SKM-1 treated with dmso at 0.1 percent for 144 hours (cell line): ENCODE measurements around the gene METTL26.
A peak's percentile ranks its signal among the peaks of the same experiment; 100 is the strongest.

Experiments used
- DNase-seq: peaks from one replicate; lab custom pipeline; 2025; ENCODE audit not compliant: unreplicated experiment; lab: John Stamatoyannopoulos, UW

Gene METTL26

DNA sequence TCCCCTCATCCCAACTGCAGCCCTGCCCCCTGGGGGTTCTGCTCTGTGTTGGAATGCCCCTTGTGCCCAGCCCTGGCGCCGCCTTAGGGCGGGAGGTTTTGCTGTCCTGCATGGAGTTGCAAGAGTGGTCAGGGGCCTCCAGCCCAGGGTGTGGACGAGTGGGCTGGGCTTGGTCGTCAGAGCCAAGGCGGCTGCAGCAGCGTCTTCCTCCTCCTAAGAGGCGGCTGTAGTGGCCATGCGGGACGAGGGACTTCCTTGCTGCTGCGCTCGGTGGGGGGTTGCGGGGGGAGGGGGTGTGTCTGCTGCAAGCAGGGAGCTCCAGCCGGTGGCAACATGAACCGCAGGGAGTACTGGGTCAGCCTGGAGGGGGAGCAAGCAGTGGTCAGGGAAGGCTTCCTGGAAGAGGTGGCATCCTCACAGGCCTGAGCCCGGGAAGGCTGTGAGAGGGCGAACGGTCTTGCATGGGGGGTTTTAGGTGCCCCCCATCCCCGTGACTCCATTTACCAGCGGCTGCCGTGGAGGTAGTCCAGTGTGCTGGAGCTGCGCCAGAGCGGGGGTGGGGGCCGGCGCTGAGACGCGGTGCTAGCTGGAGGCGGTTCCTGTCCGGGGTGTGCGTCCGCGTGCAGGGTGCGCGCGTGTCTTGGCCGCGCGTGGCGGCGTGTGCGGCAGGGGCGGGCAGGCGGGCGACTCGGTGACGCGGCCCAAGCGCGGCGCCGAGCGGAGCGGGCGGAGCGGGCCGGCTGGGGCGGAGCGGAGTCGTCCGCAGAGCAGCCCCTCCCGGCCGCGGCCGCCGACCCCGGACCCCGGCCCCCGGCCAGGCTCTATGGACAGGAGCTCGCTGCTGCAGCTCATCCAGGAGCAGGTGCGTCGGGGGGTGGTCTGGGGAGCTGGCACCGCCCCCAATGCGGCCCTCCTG, 39.1 kb upstream of the METTL26 start, which contains the start of gene RHBDL1:
RHBDL1 (plus strand) TSS at position 704 of the 916 bp plus-strand sequence; CDS start at position 824, 120 bp downstream.
- no peak for DNase-seq

DNA sequence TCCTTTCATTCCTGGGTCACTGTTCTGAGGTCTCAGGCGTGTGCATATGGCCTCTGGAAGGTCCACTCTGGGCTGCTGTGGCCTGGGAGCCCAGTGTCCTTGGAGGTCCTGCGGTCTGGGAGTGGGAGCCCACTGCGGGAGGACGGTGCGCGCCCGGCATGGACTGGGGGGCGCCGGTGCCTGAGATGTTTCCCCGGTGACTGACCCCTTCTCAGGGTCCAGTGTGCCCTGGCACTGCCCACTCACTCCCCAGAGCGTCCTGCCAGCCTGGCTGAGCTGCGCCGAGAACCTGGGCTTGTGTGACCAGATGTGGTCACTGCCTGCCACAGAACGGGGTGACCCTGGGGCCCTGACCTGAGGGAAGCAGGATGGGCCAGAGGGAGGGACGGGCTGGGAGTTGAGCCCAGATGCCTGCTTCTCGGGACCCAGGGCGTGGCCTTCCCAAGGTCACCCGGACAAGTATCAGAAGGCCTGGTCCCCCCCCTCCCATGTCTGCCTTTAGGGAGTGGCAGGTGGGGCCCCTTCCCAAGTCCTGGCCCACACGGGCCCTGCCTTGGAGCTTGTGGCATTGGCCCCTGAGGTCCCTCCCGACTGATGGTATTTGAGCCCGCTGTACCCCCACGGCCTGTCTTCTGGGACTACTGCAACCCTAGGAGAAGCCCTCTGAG, 38.2 kb upstream of the METTL26 start:
- DNase-seq = no peak

DNA sequence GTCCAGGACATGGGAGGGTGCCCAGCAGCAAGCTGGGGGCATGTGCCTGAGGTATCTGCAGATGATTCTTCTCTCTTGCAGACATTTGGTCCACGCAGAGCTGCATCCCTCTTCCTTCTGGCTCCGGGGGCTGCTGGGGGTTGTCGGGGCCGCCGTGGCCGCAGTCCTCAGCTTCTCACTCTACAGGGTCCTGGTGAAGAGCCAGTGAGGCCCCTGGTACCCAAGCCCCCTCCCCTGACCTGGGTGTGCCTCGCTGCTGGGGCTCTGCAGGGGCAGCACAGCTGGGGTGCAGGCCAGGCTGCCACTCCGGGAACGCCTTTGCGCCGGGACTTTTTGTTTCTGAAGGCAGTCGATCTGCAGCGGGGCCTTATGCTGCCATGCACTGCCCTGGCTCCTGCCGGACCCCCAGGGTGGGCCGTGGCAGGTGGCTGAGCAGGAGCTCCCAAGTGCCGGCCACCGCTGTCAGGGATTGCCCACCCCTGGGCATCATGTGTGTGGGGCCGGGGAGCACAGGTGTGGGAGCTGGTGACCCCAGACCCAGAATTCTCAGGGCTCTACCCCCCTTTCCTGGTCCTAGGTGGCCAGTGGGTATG, 37.4 kb upstream of the METTL26 start:
- DNase-seq = no peak

DNA sequence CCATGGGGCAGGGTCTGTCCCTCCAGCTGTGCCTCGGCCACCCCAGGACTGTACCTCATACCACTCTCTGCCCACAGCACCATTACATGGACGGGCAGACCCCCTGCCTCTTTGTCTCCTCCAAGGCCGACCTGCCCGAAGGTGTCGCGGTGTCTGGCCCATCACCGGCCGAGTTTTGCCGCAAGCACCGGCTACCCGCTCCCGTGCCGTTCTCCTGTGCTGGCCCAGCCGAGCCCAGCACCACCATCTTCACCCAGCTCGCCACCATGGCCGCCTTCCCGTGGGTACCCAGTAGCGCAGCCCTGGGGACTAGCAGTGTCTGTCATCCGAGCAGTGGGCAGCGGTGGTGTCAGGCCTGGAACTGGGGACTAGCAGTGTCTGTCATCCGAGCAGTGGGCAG, 36.7 kb upstream of the METTL26 start:
- no peak for DNase-seq

DNA sequence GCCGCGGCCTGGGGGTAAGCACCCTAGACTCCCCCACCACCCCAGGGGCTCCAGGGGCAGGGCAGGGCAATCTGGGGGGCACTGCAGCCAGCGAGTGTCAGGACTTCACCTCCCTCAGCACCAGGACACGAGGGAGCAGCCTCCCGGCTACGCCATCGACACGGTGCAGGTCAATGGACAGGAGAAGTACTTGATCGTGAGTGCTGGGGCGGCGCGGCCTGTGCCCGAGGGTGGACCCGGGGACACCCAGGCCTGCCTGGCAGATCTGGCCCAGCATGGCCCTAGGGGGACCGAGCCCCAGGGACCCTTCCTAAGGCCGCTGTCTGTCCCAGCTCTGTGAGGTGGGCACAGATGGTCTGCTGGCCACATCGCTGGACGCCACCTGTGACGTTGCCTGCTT, 36.3 kb upstream of the METTL26 start:
- no peak for DNase-seq

DNA sequence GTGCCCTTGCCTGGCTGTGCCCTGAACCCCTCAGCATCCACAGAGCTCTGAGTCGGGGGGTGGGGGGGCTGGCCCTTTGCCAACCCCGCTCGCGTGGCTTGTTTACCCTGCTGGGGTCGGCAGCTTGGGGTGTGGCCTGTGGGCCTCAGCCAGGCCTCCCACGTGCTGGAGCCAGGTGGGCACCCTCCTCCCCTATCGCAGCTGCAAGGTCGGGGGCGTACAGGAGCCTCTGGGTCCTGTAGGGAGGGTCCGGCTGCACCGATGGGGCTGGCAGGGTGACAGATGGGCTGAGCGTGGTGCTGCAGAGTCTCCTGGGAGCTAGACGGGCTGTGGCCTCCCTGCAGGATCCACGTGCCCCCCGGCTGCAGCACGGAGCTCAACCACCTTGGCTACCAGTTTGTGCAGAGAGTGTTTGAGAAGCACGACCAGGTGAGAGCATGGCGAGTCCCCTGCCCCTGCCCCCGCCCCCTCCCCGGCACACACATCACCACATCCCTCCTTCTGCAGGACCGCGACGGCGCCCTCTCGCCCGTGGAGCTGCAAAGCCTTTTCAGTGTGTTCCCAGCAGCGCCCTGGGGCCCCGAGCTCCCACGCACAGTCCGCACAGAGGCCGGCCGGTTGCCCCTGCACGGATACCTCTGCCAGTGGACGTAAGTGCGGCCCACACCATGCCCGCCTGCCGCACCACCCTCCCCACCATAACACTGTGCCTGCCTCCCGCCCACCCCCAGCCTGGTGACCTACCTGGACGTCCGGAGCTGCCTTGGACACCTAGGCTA, 35.4 kb upstream of the METTL26 start:
- no peak for DNase-seq

DNA sequence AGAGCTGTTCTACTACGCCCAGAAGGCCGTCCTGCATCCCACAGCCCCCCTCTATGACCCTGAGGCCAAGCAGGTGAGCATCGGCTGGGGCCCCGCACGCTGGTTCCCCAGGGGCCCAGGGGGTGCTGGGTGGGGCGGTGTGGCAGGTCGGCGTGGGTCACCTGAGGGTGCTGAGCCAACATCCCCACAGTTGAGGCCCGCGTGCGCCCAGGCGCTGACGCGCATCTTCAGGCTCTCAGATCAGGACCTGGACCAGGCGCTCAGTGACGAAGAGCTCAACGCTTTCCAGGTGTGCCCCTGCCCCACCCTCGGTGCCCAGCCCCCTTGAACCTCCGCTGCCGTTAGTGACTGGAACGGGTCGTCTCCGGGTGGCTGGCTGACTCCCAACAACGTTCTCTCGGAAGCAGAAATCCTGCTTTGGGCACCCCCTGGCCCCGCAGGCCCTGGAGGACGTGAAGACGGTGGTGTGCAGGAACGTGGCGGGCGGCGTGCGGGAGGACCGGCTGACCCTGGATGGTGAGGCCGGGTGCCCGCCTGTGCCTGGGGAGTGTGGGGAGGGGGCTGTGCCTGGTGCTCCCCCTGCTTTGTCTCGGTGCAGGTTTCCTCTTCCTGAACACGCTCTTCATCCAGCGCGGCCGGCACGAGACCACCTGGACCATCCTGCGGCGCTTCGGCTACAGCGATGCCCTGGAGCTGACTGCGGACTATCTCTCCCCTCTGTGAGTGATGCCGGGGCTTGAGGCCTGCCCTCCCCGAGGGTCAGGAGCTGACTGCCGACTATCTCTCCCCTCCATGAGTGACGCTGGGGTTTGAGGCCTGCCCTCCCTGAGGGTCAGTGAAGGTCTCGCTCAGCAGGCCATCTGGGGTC, 34.6 kb upstream of the METTL26 start:
- no peak for DNase-seq

DNA sequence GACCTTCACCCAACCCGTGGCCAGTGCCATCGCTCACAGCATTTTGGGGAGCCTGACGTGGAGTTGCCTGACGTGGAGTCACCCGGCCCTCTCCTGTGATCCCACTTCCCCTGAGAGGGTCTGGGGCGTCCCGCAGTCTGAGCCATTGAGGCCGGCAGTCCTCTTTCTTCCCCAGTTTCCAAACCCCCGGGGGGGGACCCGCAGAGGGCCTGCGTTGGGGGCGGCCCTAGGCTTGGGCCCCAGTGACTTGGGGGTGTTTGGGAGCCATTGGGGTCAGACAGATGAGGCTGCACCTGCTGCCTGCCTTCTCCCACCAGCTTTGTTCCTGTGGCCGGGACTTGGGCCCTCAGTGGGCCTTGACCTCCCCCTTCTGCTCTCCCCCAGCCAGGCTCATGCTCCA, 33.6 kb upstream of the METTL26 start:
- no peak for DNase-seq

DNA sequence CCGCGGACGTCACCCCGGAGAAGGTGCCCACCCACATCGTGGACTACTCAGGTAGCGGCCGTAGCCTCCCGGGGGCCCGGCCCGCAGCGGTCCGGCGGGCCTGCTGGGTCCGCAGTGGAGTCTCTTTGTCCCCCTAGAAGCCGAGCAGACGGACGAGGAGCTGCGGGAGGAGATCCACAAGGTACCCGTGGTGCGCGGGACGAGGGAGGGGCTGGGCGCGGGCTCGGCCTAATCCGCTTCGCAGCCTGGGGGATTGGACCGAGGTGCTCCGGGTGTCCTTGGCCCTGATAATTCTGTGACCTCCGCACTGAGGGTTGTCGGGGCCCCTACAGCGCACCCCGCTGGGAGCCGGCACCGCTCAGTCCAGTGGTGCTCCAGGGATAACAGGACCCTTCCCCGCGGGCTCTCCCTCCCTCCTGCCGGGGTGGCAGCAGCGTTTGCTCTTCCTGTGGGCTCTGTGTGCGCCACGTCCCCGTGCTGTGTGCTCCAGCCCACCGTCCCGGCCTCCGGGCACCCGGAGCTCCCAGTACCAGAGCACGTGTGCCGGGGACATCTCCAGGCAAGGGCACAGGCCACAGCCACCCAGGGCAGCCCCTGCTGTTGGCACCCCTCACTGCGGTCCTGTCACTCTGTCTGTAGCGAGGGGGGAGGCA, 32.5 kb upstream of the METTL26 start:
- DNase-seq = no peak

DNA sequence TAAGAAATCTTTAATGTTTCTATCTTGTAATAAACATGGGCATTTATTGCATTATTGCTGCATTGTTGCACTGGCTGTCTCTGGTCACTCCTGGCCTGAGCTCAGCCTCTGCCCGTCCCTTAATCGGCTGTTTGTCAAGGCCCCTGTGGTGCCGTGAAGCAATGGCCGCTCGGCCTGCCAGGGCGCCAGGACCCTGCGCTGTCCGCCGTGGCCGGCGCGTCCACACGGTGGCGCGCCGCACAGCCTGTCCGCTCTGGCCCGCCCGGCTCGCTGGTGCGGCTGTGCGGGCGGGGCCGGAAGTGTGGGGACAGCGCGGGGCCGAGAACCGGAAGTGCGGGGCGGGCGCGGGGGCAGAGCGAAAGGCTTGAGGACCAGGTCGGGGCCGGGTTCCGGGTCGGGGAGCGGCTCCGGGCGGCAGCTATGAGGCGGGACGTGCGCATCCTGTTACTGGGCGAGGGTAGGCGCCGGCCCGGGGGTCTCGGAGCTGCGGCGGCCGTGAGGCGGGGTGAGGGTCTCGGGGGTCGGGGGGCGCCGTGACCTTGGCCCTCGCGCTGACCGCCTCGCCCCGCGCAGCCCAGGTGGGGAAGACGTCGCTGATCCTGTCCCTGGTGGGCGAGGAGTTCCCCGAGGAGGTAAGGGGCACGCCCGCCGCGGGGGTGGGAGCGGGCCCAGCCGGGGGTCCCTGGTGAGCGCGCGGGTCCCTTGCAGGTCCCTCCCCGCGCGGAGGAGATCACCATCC, 31.8 kb upstream of the METTL26 start, which contains the start of gene RHOT2:
RHOT2 (plus strand) TSS at position 353 of the 739 bp plus-strand sequence; CDS start at position 421, 68 bp downstream.
- peak; percentile 92 for DNase-seq

DNA sequence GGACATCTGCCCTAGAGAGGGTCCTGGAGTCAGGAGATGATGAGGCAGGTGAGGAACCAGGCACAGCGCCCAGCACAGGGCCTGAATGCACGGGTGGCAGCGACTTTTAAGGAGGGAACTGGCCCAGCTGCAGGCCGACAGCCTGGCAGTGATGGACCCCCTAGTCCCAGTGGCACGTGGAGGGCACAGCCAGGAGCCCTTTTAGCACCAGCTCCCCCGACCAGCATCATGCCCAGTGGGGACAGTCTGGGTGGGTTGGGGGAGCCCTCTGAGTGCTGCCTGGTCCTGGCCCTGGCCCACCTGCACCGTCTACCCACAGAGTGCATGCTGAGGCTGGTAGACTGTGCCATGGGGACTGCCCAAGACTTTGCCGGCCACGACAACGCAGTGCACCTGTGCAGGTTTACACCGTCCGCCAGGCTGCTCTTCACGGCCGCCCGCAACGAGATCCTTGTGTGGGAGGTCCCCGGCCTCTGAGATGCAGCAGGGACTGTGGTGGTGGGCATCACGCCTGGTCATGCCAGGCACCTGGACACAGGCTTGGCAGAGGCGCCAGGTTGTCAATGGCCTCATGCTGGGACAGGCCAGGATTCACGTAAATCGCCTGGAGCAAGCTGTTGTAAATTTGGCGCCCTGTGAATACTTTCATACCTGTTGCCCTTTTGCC, 31.1 kb upstream of the METTL26 start:
- no peak for DNase-seq

DNA sequence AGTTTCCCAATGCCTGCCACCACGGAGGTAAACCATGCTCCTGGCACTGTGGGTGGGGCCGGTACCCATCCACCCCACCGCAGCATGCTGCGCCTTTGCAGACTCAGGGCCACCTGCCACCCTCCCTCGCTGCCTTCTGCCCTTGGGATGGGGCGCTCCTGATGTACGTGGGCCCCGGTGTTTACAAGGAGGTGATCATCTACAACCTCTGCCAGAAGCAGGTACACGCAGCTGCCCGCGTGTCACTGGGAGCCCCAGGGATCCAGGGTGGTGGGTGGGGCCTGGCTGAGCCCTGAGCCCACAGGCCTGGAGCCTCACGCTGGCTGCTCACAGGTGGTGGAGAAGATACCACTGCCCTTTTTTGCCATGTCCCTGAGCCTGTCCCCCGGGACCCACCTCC, 30.5 kb upstream of the METTL26 start:
- no peak for DNase-seq

DNA sequence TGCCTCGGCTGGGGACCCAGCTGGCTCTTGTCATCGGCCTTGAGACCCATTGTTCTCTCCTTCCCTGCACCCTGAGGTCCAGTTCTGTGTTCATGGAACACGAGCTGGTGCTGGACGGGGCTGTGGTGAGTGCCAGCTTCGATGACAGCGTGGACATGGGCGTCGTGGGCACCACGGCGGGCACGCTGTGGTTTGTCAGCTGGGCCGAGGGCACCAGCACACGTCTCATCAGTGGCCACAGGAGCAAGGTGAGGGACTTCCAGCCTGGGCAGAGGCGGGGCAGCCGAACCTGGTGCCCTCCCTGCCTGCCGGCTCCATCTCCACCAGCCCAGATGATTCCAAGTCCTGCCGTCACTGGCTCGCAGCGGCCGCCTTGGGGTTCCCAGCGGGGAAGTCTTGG, 26.5 kb upstream of the METTL26 start:
- no peak for DNase-seq

DNA sequence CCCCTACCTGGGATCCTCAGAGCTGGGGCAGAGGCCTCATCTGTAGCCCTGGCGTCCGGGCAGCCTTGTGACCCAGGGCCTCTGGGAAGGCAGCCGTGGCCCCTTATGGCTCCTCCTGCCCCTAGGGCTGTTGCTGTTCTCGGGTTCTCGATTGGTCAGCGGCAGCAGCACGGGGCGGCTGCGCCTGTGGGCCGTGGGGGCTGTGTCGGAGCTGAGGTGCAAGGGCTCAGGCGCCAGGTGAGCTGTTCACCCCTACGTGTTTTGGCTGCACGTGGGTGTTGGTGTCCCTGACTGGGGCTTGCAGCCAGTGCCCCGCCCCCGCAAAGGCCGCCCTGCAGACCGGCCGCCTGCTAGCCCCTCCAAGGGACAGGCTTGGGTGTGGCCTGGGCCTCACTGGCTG, 26.0 kb upstream of the METTL26 start:
- DNase-seq = no peak

DNA sequence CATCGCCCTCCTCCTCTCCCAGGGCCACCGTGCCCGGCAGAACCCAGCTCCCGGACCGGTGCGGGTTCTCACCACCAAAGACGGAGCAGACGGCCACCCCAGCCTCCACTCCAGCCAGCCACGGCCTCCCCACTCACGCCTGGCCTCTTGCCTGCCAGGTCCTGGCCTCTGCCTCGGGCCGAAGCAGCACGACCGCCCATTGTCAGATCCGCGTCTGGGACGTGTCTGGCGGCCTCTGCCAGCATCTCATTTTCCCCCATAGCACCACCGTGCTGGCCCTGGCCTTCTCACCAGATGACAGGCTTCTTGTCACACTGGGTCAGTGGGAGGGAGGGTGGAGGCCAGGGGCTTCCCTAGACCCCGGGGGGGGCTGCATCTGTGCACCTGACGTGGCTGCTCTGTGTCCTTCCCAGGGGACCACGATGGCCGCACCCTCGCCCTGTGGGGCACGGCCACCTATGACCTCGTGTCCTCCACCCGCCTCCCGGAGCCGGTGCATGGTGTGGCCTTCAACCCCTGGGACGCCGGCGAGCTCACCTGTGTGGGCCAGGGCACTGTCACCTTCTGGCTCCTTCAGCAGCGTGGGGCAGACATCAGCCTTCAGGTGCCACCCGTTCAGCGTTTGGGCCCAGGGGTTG, 25.2 kb upstream of the METTL26 start:
- DNase-seq = no peak

DNA sequence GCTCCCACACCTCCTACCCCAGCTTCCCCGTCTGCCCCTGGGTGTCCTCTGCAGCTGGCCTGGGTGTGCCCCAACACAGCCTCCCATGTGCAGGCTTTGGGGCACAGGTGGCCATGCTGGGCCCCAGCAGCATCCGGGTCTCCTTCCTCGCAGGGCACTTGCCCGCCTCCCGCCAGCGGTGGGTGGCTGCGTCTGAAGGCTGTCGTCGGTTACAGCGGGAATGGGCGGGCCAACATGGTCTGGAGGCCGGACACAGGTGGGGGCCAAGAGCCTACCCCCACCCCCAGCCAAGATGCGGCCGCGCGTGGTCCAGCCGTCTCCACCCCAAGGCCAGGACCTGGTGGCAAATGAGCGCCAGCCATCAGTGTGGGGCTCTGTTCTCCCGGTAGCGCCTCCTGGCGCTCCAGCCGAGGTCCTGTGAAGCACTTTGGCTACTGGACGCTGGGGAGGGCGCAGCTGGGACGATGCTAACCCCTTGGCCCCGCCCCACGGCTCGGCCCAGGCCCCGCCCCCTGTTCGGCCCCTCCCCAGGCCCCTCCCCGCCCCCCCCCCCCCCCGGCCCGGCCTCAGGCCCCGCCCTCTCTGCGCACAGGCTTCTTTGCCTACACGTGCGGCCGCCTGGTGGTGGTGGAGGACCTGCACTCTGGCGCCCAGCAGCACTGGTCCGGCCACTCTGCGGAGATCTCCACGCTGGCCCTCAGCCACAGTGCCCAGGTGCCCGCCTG, 24.5 kb upstream of the METTL26 start:
- DNase-seq = peak; percentile 95

DNA sequence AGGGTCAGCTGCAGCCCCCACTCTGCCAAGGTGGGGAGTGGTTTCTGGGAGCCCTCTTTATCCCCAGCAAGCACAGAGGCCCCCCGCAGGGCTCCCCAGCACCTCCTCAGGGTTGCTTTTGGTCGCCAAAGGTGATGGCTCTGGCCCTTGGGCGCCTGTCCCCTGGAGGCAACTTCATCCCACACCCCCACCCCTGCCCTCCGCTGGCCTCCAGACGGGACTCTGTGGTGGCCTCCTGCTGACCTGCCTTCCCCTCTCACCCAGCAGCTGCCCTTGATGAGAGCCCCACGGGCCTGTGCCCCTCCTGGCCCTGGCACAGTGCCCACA, 24.0 kb upstream of the METTL26 start:
- DNase-seq = no peak
